Heart left ventricle (tissue), 13 donors: ENCODE data around the gene NAALADL2.
"Not testable (repeated sequence)": the region's sequence is repeated elsewhere in the genome, so short reads cannot be mapped to it uniquely, and the experiment has no call there.

Experiments used
- CTCF ChIP-seq, 12 donors: fragments of 200-600 bp; sonication (generic) in 4 of 12; IDR thresholded peaks; one replicate each; pipeline versions ENCODE4 v1.5.0 to v1.8.0; 2018 to 2022; ENCODE audit warnings: antibody characterized with exemption in 12 of 12, mild to moderate bottlenecking in 5 of 12
- POLR2A ChIP-seq, 2 donors: fragments of 450-650 bp; IDR thresholded peaks; one replicate each; pipeline ENCODE4 v1.6.1; 2017; ENCODE audit warnings: antibody characterized with exemption in 2 of 2, mild to moderate bottlenecking in 2 of 2, moderate library complexity in 2 of 2
- donor health status: ischemic (EF 13 %, LVEDD 7.1; RV severe dilation, severe dysfunction).
- donor health status: DM: no; HTN: yes; CAD: no.
- donor health status: DM: no; HTN: no; CAD: no.
- donor health status: ischemic (EF 25% LVEDD 6.9; RV normal size, moderate dysfunction).
- donor health status: ischemic (EF 25% LVEDD 5.7; RV mildly dilated, moderate dysfunction).
- donor health status: ischemic (EF 35%, LVEDD 5.7; RV mildly dilated, moderate dysfunction).
- donor health status: nonischemic (EF 11% LVEDD 7.7; RV severe dilation, severe dysfunction).
- donor health status: DM: yes; HTN: yes; CAD: no.
- donor health status: PGD.
- donor health status: ischemic (EF 29% LVEDD 5.4; RV normal size, mild dysfunction).
- donor health status: nonischemic (EF 23%, LVEDD 6.1; RV moderate dilation, normal function).

- TF ChIP-seq CTCF, POLR2A (IDR thresholded peaks at IDR 0.05): not testable (repeated sequence)
Observed at GRCh38 chr3:175829809-175830208, 970.7 kb downstream of the NAALADL2 start.
